GM19240 (cell line): ENCODE measurements around the gene PLA2G5.
"Not testable (repeated sequence)": the region's sequence is repeated elsewhere in the genome, so short reads cannot be mapped to it uniquely, and the experiment has no call there.

Experiments used
- DNase-seq: peaks from one replicate; pipeline ENCODE4 v3.0.0; 2011; ENCODE audit warnings: low spot score; ENCODE audit not compliant: insufficient read length

Gene PLA2G5

DNA sequence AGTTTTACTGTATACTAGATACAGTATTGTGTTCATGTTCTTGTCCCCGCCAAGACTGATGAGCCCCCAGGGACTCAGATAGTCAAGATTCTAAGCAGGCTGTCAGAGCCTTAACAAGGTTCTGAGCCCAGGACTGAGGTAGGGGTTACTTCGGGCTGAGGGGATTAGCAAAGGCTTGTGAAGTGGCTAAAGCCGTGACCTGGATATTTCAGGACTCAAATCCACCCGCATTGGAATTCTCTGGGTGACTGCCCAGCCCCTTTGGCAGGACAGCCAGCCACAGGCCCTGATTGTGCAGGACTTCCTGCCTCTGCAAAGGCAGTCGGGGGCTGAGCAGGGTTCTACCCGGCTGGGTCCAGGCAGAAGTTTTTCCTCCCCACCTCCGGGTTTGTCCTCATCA is at the start of gene PLA2G5:
Gene PLA2G5 (plus strand): TSS at position 321 of the 400 bp plus-strand sequence. CDS start 14,637 bp downstream, outside the sequence.
- DNase-seq, result no peak

- no peak for DNase-seq
These were observed 41.9 kb upstream of the PLA2G5 start for GRCh38 chr1:20028125-20028524.

- no peak for DNase-seq
These were observed 41.3 kb upstream of the PLA2G5 start for GRCh38 chr1:20028726-20029125.

- DNase-seq, result no peak
These were observed 40.6 kb upstream of the PLA2G5 start for GRCh38 chr1:20029178-20029912.

DNA sequence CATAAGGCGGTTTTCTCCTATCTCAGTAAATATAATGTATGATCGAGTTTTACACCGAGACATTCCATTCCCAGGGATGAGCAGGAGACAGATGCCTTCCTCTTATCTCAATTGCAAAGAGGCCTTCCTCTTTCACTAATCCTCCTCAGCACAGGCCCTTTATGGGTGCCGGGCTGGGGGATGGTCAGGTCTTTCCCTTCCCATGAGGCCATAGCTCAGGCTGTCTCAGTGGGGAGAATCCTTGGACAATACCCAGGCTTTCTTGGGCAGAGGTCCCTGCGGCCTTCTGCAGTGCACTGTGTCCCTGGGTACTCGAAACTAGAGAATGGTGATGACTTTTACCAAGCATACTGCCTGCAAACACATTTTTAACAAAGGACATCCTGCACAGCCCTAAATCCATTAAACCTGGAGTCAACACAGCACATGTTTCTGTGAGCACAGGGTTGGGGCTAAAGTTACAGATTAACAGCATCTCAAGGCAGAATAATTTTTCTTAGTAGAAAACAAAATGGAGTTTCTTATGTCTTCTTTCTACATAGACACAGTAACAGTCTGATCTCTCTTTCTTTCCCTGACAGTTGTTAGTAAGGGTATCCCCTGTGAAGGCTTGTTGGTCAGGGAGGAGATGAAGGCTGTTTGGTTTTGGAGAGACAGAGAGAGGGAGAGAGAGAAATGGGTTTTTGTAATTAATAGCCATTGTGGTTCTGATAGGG is 39.4 kb upstream of the PLA2G5 start:
- not testable (repeated sequence) for DNase-seq

DNA sequence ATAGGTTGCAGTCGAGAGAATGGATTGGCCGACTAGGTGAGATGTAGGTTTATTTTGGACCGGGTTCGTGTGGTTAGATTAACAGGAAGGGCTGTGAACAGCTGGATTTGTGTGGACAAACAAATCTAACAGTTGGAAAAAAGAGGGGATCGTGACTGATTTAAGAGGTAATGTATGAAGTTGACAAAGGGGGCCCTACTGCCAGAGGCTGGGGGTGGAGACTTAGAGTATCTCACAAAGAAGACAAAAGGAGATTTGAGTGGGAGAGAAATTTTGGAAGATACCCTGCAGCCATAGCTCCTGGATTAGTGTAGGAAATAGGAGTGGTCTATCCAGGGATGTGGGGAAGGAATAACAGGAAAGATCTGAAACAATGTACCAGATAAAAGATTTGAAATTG is 38.8 kb upstream of the PLA2G5 start:
- DNase-seq, result no peak

DNA sequence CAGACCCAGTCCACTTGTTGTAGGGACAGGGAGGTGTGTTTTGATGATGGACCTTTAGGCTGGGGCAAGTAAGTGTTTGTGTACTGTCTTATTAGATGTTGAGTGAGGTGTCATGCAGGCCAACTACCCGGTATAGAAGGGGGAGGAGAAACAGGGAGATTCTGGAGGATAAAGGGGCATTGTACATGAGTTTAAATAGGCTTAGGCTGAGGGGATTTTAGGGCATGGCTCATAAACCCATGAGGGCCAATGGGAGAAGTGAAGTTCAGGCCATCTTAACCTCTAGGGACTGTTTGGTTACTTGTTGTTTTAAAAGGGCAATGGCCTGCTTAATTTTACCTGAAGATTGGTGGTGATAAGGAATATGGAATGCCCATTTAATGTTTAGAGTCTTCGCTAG is 38.2 kb upstream of the PLA2G5 start:
- no peak for DNase-seq

- no peak for DNase-seq
These were observed 37.6 kb upstream of the PLA2G5 start for GRCh38 chr1:20032425-20032824.

DNA sequence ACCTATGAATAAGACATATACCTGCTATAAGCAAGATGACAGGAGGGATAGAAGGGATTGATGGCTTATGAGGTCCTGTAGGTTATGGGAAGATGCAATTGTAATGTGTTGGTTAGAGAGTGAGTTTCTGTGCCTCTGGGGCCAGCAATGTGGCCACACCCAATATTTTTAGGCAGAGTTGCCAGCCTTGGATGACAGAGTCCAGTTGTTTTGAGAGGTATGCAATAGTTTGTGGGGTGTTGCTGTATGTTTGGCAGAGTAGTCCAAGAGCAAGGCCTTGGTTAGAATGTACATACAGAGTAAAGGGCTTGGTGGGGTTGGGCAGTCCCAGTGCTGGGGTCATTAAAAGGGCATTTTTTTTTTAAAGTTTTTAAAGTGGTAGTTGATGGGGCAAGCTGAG is 36.6 kb upstream of the PLA2G5 start:
- DNase-seq, result no peak

DNA sequence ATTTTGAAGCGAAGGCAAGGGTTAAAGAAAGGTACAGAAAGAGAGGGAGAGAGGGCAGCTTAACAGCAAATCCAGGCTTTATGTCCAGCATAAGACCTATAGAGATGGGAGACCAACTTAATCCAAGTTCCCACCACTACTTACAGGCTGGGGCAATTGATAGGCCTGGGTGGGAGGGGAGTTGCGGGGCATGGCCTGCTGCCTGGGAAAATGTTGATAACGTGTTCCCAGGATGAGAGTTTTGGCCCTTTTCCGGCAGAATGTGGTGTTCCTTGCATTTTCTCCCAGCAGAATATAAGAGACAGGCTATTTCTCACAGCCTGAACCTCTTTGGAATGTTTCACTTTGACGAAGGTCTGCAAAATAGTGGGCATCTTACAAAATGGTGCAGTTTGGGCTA is 34.9 kb upstream of the PLA2G5 start:
- no peak for DNase-seq

- no peak for DNase-seq
These were observed 32.1 kb upstream of the PLA2G5 start for GRCh38 chr1:20037877-20038276.

- DNase-seq, result no peak
These were observed 22.9 kb upstream of the PLA2G5 start for GRCh38 chr1:20047096-20047495.

- no peak for DNase-seq
These were observed 21.4 kb upstream of the PLA2G5 start for GRCh38 chr1:20048563-20048962.

DNA sequence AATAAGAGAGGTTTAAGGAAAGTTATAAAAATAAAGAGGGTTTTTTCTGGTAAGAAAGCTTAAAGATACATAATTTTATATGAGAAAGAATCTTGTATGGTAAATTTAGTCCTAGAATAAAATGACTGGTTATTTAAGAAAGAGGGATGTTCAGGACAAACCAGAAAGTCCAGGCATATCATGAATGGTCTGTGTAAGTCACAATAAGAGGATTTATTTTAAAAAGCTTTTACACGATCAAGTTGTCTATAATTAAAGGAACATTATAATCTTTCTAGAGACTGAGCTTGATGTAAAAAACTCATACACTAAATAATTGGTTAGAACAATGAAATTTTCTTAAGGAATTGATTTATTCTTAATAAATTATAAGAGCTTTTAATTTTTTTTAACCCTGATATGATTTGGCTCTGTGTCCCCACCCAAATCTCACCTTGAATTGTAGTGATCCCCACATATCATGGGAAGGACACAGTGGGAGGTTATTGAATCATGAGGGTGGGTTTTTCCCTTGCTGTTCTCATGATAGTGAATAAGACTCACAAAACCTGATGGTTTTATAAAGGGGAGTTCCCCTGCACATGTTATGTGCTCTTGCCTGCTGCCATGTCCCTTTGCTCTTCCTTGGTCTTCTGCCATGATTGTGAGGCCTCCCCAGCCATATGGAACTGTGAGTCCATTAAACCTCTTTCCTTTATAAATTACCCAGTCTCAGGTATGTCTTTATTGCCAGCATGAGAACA is 20.8 kb upstream of the PLA2G5 start:
- DNase-seq, result not testable (repeated sequence)

DNA sequence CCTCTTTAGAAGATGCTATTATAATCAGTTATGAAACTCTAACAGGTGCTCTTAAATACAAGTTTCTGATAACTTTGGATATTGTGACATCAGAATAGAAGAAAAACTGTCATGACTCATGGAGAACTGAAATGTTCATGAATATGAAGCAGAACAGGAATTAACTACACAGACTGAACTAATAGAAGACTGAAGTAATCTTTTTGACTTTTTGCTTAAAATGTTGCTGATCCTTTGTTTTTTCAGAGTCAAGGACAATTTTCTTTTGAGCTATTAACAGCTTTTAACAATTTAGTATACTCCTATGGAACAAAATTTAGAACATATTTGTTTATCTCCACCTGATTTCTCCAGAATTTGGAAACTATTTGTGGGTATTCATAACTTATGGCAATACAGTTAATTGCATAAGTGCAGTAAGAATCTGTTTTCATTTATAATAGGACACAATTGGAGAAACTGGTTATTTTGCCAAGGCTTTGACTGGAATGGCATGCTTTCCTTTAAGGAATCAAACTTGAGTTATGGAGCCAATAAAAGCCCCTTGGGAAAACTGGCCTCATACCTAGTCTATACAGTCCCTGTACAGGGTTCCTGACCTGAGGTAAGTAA is 18.7 kb upstream of the PLA2G5 start:
- DNase-seq, result no peak

DNA sequence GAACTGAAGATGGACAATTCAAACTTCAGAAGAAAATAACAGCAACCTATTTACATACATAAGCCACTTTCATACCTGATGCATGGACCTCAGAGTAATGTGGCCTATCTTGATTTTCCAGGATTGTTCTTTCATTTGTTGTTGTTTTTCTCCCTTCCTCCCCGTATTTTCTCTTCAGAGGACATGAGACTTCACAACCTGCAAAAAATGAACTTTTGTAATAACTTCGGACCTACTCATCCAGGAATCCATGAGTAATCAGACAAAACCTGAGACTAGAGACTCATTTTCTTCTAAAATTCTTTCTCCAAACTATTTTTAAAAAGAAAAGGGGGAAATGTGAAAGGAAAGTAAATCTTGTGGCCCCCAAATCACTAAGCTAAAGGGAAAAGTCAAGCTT is 17.6 kb upstream of the PLA2G5 start:
- DNase-seq, result no peak

GRCh38 chr1:20057886-20058420 is 12.0 kb upstream of the PLA2G5 start:
- DNase-seq, result no peak

- no peak for DNase-seq
These were observed 11.5 kb upstream of the PLA2G5 start for GRCh38 chr1:20058531-20058930.

DNA sequence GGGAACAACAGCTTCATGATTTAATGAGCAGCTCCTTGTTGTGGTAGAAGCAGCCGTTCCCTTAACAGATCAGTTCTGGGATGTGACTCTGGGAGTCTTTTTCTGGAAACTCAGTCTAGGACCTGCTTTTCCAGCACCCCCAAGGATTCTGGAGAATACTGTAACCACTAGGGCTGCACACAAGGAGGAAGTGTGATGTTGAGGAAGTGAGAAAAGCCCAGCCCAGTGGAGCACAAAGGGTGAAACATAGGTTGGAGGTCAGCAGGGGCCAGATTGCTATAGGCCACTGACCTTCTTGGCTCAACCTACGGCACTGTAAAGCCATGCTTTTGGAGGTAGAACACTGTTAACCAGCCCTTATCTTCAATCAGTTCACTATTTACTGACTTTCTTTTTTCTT is 10.1 kb upstream of the PLA2G5 start:
- DNase-seq, result no peak

- not testable (repeated sequence) for DNase-seq
These were observed 9.2 kb upstream of the PLA2G5 start for GRCh38 chr1:20060791-20061190.

- DNase-seq, result no peak
These were observed 8.1 kb upstream of the PLA2G5 start for GRCh38 chr1:20061866-20062265.
